SK-N-SH treated with all-trans-retinoic acid at 6 μM for 48 hours (cell line): Measurements from ENCODE around the gene HLTF.

Experiments
- ATAC-seq: fragments of 200-7000 bp; cut with Tn5 transposase; 3 replicates; pipeline ENCODE4 v1.9.1; 2020; ENCODE audit warnings: mild to moderate bottlenecking, moderate library complexity
- ARNTL ChIP-seq: fragments of 450-650 bp; formaldehyde crosslinking; IDR thresholded peaks from 2 replicates; pipeline ENCODE4 v1.5.0; 2020; ENCODE audit warnings: low read depth, mild to moderate bottlenecking, moderate library complexity, borderline replicate concordance
- BACH2 ChIP-seq: fragments of 250-450 bp; sonication (Bioruptor Pico); IDR thresholded peaks from 2 replicates; pipeline ENCODE4 v1.9.0; 2021; ENCODE audit warnings: mild to moderate bottlenecking, borderline replicate concordance
- CREB5 ChIP-seq: fragments of 250-450 bp; sonication (Bioruptor Pico); IDR thresholded peaks from 2 replicates; pipeline ENCODE4 v1.5.1; 2020; ENCODE audit warnings: low read depth, mild to moderate bottlenecking, moderate library complexity
- CSDC2 ChIP-seq: fragments of 250-450 bp; sonication (Bioruptor Pico); IDR thresholded peaks from 2 replicates; pipeline ENCODE4 v1.5.0; 2020; ENCODE audit warnings: mild to moderate bottlenecking, moderate library complexity
- CSRNP3 ChIP-seq: fragments of 250-450 bp; sonication (Bioruptor Pico); IDR thresholded peaks from 2 replicates; pipeline ENCODE4 v1.5.1; 2021; ENCODE audit warnings: mild to moderate bottlenecking, moderate library complexity
- GLIS3 ChIP-seq: fragments of 250-450 bp; sonication (Bioruptor Pico); IDR thresholded peaks from 2 replicates; pipeline ENCODE4 v1.5.0; 2020; ENCODE audit warnings: mild to moderate bottlenecking, moderate library complexity
- ISL1 ChIP-seq: fragments of 250-450 bp; sonication (Bioruptor Pico); IDR thresholded peaks from 2 replicates; pipeline ENCODE4 v2.1.2; 2022; ENCODE audit warnings: mild to moderate bottlenecking, moderate library complexity
- OSR1 ChIP-seq: fragments of 250-450 bp; sonication (Bioruptor Pico); IDR thresholded peaks from 2 replicates; pipeline ENCODE4 v1.8.0; 2022; ENCODE audit warnings: moderate library complexity, mild to moderate bottlenecking, inconsistent platforms
- PATZ1 ChIP-seq: fragments of 250-450 bp; sonication (Bioruptor Pico); IDR thresholded peaks from 2 replicates; pipeline ENCODE4 v1.8.0; 2020; ENCODE audit warnings: mild to moderate bottlenecking, moderate library complexity, borderline replicate concordance
- SNAI2 ChIP-seq: fragments of 250-450 bp; sonication (Bioruptor Pico); IDR thresholded peaks from 2 replicates; pipeline ENCODE4 v1.5.0; 2020; ENCODE audit warnings: mild to moderate bottlenecking, moderate library complexity
- TOX ChIP-seq: fragments of 250-450 bp; sonication (Bioruptor Pico); IDR thresholded peaks from 2 replicates; pipeline ENCODE4 v1.8.0; 2021; ENCODE audit warnings: mild to moderate bottlenecking, moderate library complexity, borderline replicate concordance
- TSHZ2 ChIP-seq: fragments of 250-450 bp; sonication (Bioruptor Pico); IDR thresholded peaks from 2 replicates; pipeline ENCODE4 v1.5.0; 2020; ENCODE audit warnings: mild to moderate bottlenecking, moderate library complexity
- ZFP3 ChIP-seq: fragments of 250-450 bp; sonication (Bioruptor Pico); IDR thresholded peaks from 2 replicates; pipeline ENCODE4 v1.5.0; 2020; ENCODE audit warnings: mild to moderate bottlenecking, moderate library complexity
- ZFP30 ChIP-seq: fragments of 450-650 bp; formaldehyde crosslinking; IDR thresholded peaks from 2 replicates; pipeline ENCODE4 v1.5.0; 2022; ENCODE audit warnings: mild to moderate bottlenecking, moderate library complexity
- ZNF565 ChIP-seq: fragments of 450-650 bp; formaldehyde crosslinking; conservative IDR thresholded peaks from 2 replicates; pipeline ENCODE4 v1.5.0; 2020; ENCODE audit warnings: low read depth, mild to moderate bottlenecking, moderate library complexity
- ZNF70 ChIP-seq: fragments of 450-650 bp; formaldehyde crosslinking; IDR thresholded peaks from 2 replicates; pipeline ENCODE4 v1.5.0; 2020; ENCODE audit warnings: mild to moderate bottlenecking, moderate library complexity
- ZNF8 ChIP-seq: fragments of 450-650 bp; formaldehyde crosslinking; IDR thresholded peaks from 2 replicates; pipeline ENCODE4 v1.5.0; 2020; ENCODE audit warnings: mild to moderate bottlenecking, moderate library complexity
- TF ChIP-seq, protein P1 (sequence below): fragments of 250-450 bp; sonication (Bioruptor Pico); IDR thresholded peaks from 2 replicates; pipeline ENCODE4 v1.8.0; 2021; ENCODE audit warnings: low read depth, mild to moderate bottlenecking, moderate library complexity, borderline replicate concordance

HLTF gene

DNA sequence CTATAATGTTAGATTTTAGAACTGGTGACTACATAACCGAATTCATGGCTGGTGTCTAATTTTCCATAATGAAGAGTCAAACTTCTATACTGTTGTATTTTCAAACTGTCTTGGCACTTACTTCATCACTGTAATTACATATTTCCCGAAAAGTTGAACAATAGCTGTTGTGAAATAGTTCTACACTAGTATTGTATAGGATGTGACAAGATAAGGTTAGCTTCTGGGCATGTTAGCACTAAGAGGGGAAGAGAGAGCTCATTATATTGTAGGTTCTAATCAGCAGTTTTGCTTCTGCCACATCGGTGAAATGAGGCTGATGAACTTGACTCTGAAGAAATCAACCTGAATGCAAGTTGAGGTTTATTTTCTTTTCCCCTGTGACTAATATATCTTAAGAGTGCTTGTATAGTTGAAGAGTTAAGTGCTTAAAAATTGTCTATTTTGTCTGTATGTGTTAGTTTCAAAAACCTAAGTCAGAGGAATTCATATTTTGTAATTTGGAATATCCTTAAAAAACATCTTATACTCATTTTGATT lies 86.1 kb downstream of the HLTF start:
- TF ChIP-seq ISL1 (no peak), OSR1 (CRISPR knock-in tag) (no peak), ARNTL (CRISPR knock-in tag) (no peak), CREB5 (CRISPR knock-in tag) (no peak), ZNF565 (no peak), TOX (no peak), ZFP3 (CRISPR knock-in tag) (no peak), CSRNP3 (CRISPR knock-in tag) (no peak), CSDC2 (CRISPR knock-in tag) (no peak), TSHZ2 (CRISPR knock-in tag) (no peak), ZNF70 (CRISPR knock-in tag) (no peak)
- no peak for ATAC-seq

DNA sequence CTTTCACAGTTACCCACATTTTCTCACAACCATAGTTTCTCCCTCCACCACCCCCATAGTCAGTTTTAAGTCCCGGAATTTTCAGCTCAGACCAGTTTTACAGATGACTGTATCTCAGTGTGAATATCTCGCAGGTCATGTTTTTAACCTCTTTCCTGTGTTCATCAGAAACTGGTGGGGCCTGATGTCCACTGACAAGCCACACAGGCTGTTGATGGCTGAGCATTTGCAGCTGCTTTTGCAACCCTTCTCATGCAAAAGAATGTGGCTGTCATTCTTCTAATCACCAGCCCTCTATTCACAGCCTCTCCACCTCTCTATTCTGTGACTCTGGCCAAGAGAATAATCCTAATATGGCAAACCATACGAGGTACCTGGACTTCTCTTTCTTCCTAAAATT lies 86.5 kb downstream of the HLTF start:
- no peak for ATAC-seq
- TF ChIP-seq PATZ1 (CRISPR knock-in tag) (no peak), ZFP3 (CRISPR knock-in tag) (no peak), ZNF70 (CRISPR knock-in tag) (no peak), CSRNP3 (CRISPR knock-in tag) (no peak), GLIS3 (no peak), ISL1 (no peak), BACH2 (no peak), SNAI2 (no peak), OSR1 (CRISPR knock-in tag) (no peak), ZFP30 (CRISPR knock-in tag) (no peak)

DNA sequence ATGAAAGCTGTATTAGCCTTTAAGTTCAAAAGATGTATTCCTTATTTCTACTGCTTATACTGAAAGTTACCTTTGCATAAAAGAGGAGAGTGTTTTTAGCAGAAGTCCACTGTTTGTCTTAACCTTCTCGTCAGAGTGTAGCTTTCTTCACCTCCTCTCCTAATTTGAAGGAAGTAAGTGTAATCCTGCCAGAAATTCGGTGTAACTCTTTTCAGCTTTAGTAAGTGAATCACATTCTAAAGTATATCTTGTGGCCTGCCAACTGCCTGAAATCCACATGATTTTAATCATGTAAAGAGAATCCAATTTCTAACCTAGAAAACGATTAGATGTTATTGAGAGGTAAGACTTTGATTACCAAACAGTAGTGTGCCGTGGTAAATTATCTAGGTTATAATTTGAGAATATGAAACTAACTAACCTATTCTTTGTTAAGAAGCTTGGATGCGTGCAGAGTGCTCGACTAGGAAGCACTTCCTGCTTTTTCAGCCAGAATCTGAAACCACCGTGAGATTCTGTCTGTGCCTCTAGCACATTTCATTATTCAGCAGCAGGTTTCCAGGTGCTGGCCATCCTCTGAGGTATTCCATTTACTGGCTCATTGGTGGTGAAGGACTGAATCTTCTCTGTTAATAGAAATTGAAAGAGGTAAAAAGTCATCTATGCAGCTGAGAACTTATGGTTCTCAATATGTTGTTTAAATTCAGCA lies 87.5 kb downstream of the HLTF start:
- ATAC-seq, result no peak
- TF ChIP-seq, protein P1, sequence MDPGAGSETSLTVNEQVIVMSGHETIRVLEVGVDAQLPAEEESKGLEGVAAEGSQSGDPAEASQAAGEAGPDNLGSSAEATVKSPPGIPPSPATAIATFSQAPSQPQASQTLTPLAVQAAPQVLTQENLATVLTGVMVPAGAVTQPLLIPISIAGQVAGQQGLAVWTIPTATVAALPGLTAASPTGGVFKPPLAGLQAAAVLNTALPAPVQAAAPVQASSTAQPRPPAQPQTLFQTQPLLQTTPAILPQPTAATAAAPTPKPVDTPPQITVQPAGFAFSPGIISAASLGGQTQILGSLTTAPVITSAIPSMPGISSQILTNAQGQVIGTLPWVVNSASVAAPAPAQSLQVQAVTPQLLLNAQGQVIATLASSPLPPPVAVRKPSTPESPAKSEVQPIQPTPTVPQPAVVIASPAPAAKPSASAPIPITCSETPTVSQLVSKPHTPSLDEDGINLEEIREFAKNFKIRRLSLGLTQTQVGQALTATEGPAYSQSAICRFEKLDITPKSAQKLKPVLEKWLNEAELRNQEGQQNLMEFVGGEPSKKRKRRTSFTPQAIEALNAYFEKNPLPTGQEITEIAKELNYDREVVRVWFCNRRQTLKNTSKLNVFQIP (CRISPR knock-in tag), result no peak
- TF ChIP-seq TSHZ2 (CRISPR knock-in tag) (no peak), BACH2 (no peak), PATZ1 (CRISPR knock-in tag) (no peak), OSR1 (CRISPR knock-in tag) (no peak), ISL1 (no peak), ZNF70 (CRISPR knock-in tag) (no peak), ZFP30 (CRISPR knock-in tag) (no peak), ARNTL (CRISPR knock-in tag) (no peak), TOX (no peak), ZNF565 (no peak), ZNF8 (CRISPR knock-in tag) (no peak)
